ENCODE data around the gene SCGB1C2. TPM values are rescaled to one million over a fixed set of nuclear protein-coding genes. Genes with fewer than 3 reads are reported as not detected.

The SCGB1C2 gene
- polyA plus RNA-seq, 1 donor (not counting 4 experiments of a cell fraction or from before 2014, with no cell fraction given): not detected

DNA sequence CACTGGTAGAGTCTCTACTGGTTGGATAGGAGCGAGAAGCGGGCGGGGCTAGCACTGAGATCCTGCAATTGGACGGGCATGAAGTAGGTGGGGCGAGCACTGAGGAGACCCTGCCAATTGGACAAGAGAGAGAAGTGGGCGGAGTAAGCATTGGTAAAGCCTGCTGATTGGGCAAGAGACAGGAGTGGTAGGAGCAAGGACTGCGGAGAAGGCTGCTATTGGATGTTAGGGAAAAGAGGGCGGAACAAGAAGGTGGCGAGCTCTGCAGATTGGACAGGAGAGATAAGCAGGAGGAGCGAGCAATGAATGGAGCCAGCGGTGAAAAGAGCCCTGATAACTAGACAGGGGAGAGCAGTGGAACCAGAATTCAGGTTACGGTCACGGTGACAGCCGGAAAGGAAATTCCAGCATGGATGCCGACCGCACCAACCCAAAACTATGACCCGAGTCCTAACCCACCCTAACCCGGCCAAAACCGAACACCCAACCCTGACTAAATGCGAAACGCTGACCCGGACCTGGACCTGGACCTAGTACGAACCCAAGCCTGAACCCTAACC lies 4.8 kb downstream of the SCGB1C2 start:
- DNase-seq (ENCODE audit: low read depth, low spot score) (no peak), FAIRE-seq (no peak)
- Histone ChIP-seq H3K4me3 (ENCODE audit: control insufficient read depth in 2 of 3, extremely low read depth in 1 of 3, insufficient read depth in 2 of 3, low read depth in 1 of 3, low read length in 3 of 3) (no peak overlapping the region), H3K9ac (ENCODE audit: control insufficient read depth, extremely low read depth, insufficient read depth, low read length) (no peak overlapping the region), H3K79me2 (ENCODE audit: control insufficient read depth, insufficient read depth, low read length) (no peaks in the 10 kb centered on the region), H3K27me3 (ENCODE audit: control insufficient read depth, extremely low read depth, insufficient read depth, low read length) (no peaks in the 10 kb centered on the region), H2AFZ (ENCODE audit: control insufficient read depth, low read length) (no peak overlapping the region), H4K20me1 (ENCODE audit: control insufficient read depth, extremely low read depth, insufficient read depth, low read length) (no peaks in the 10 kb centered on the region), H3K9me1 (ENCODE audit: control insufficient read depth, extremely low read depth, insufficient read depth, low read length) (no peaks in the 10 kb centered on the region), H3K4me2 (ENCODE audit: control insufficient read depth, extremely low read depth, insufficient read depth, low read depth, low read length) (no peak overlapping the region), H3K36me3 (ENCODE audit: control insufficient read depth in 2 of 2, extremely low read depth in 1 of 2, insufficient read depth in 2 of 2, low read length in 2 of 2) (no peaks in the 10 kb centered on the region), H3K9me3 (ENCODE audit: control insufficient read depth, low read depth, low read length) (no peaks in the 10 kb centered on the region), H3K27ac (ENCODE audit: control insufficient read depth, insufficient read depth, low read length) (no peak overlapping the region), H3K4me1 (ENCODE audit: control insufficient read depth, extremely low read depth, insufficient read depth, low read length) (no peaks in the 10 kb centered on the region)
- dilution Hi-C loops (cut with MboI; ENCODE audit: extremely low pct_ligation_motif_present, low sequenced_read_pairs): no loop called here
- TF ChIP-seq CTCF (optimal IDR thresholded peaks at IDR 0.05 in 1 of 3, IDR thresholded peaks at IDR 0.05 in 1 of 3, conservative IDR thresholded peaks at IDR 0.05 in 1 of 3; ENCODE audit: extremely low read depth in 1 of 3, insufficient read depth in 2 of 3, low read length in 3 of 3) (no peak), EZH2 (IDR thresholded peaks at IDR 0.05; ENCODE audit: low read length) (no peak)

DNA sequence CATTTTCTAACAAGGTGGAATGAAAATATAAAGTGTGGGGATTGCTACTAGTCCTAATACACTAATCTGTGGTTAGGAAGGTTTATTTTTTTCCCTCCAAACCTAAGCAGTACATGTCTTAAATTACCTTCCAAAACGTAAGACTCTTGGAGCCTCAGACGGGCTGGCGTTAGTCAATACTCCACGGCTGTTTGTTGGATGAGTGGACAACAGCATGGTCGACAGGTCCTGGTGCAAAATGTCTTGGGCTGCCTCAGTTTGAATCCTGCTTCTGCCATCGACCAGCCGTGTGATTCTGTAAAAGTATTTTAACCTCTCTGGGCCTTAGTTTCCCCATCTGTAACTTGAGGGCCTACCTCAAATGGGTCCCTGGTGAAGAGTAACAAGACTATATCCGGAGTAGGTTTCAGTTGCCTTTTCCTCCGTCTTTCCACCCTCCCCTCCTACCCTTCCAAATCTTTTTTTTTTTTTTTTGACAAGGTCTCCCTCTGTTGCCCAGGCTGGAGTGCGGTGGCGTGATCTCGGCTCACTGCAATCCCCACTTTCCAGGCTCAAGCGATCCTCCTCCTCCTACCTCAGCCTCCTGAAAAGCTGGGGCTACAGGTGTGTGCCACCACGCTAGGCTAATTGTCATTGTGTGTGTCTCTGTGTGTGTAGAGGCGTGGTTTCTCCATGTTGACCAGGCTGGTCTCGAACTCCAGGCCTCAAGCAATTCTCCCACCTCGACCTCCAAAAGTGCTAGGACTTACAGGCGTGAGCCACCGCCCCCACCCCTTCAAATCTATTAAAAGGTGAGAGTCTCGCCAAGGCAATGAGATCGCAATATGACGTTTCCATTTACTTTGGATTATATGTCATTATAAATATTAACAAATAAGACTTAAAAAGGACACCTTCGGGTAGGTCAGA lies 5.8 kb downstream of the SCGB1C2 start:
- no peak for DNase-seq (ENCODE audit: low read depth, low spot score)
- no peak for FAIRE-seq
- no peaks in the 10 kb centered on the region for H3K9me3 ChIP-seq (ENCODE audit: control insufficient read depth, low read depth, low read length)

More for the DNA sequence above, 5.8 kb downstream of the SCGB1C2 start:
- no peak overlapping the region for H3K9ac ChIP-seq (ENCODE audit: control insufficient read depth, extremely low read depth, insufficient read depth, low read length)
- H3K4me1 ChIP-seq (ENCODE audit: control insufficient read depth, extremely low read depth, insufficient read depth, low read length): no peaks in the 10 kb centered on the region
- H3K4me3 ChIP-seq (ENCODE audit: control insufficient read depth in 2 of 3, extremely low read depth in 1 of 3, insufficient read depth in 2 of 3, low read depth in 1 of 3, low read length in 3 of 3): no peak overlapping the region
- dilution Hi-C loops (cut with MboI; ENCODE audit: extremely low pct_ligation_motif_present, low sequenced_read_pairs): no loop called here
- H3K79me2 ChIP-seq (ENCODE audit: control insufficient read depth, insufficient read depth, low read length): no peaks in the 10 kb centered on the region
- H2AFZ ChIP-seq (ENCODE audit: control insufficient read depth, low read length): peak overlapping the region; percentile 62
- H3K36me3 ChIP-seq (ENCODE audit: control insufficient read depth in 2 of 2, extremely low read depth in 1 of 2, insufficient read depth in 2 of 2, low read length in 2 of 2): no peaks in the 10 kb centered on the region
- H3K9me1 ChIP-seq (ENCODE audit: control insufficient read depth, extremely low read depth, insufficient read depth, low read length): no peaks in the 10 kb centered on the region
- TF ChIP-seq EZH2 (IDR thresholded peaks at IDR 0.05; ENCODE audit: low read length) (no peak), CTCF (optimal IDR thresholded peaks at IDR 0.05 in 1 of 3, IDR thresholded peaks at IDR 0.05 in 1 of 3, conservative IDR thresholded peaks at IDR 0.05 in 1 of 3; ENCODE audit: extremely low read depth in 1 of 3, insufficient read depth in 2 of 3, low read length in 3 of 3) (no peak)
- no peak overlapping the region for H3K27ac ChIP-seq (ENCODE audit: control insufficient read depth, insufficient read depth, low read length)
- no peaks in the 10 kb centered on the region for H4K20me1 ChIP-seq (ENCODE audit: control insufficient read depth, extremely low read depth, insufficient read depth, low read length)
- H3K27me3 ChIP-seq (ENCODE audit: control insufficient read depth, extremely low read depth, insufficient read depth, low read length): no peaks in the 10 kb centered on the region
- no peak overlapping the region for H3K4me2 ChIP-seq (ENCODE audit: control insufficient read depth, extremely low read depth, insufficient read depth, low read depth, low read length)

Data from keratinocyte (primary cell).